ENCODE measurements around the gene GNB1. TPM values are rescaled to one million over a fixed set of nuclear protein-coding genes. Genes with fewer than 3 reads are reported as not detected.
"Not testable (repeated sequence)": the region's sequence is repeated elsewhere in the genome, so short reads cannot be mapped to it uniquely, and the experiment has no call there.

GNB1 gene
- total RNA-seq, 1 experiment from 2014 or later = 400 TPM

DNA sequence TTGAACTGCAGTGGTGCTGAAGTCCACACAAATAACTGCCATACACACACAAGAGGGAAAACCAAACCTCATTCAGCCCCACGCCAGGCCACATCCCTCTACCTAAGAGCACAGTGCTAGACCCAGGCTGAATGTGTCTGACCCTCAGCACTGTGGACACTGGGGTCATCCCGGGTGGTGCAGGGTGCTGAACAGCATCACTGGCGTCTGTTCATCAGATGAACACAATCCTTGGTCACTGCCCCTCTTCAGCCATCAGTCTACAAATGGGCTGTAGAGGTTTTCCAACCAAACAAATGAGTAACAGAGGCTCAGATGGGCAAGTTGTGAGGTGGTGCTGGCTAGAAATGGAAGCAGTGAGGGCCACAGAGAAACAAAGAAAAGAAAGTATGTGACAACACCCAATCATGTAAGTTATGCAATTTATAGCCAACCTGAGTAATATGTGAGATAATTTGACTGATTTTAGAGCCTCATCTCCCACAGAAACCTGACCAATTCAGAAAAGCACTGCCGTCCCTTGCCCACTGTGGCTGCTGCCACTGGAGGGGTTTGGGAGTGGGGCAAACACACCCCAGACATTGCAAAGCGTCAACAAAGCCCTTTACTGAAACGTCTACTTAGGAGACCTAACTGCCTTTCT, 27.9 kb downstream of the GNB1 start:
- no CpG with 5 or more reads among the region's 6 CpGs for WGBS (ENCODE audit: extremely low coverage, insufficient read length, low lambda C conversion rate)
- no peaks in the 10 kb centered on the region for H4K20me1 ChIP-seq (ENCODE audit: control insufficient read depth, insufficient read depth, insufficient read length)
- peaks cover 36 to 38% of the 10 kb centered on the region in 2 experiments for H3K4me1 Mint-ChIP-seq
- H3K14ac ChIP-seq (ENCODE audit: insufficient read depth, low read length) = no peak overlapping the region
- no peak overlapping the region for H3K18ac ChIP-seq (ENCODE audit: insufficient read length, low read depth, low read length)
- no peak overlapping the region for H3T11ph ChIP-seq (ENCODE audit: low read length)
- H2AFZ ChIP-seq (ENCODE audit: low read length) = no peak overlapping the region
- no peak overlapping the region for H4K8ac ChIP-seq (replicated peaks; ENCODE audit: insufficient read length, low read depth, low read length)
- H2BK15ac ChIP-seq (ENCODE audit: low read depth, low read length) = no peak overlapping the region
- no peak overlapping the region for H2BK20ac ChIP-seq (ENCODE audit: low read depth, low read length, poor library complexity, severe bottlenecking)
- H3K9me3 Mint-ChIP-seq = no peaks in the 10 kb centered on the region
- H4K5ac ChIP-seq (ENCODE audit: insufficient read length, low read depth, low read length) = no peak overlapping the region
- no peak overlapping the region for H3K4me3 Mint-ChIP-seq
- H2BK12ac ChIP-seq (ENCODE audit: insufficient read length, low read depth, low read length) = no peak overlapping the region
- no peaks in the 10 kb centered on the region for H3K27me3 ChIP-seq (ENCODE audit: insufficient read depth, low read length)
- H3K36me3 Mint-ChIP-seq (ENCODE audit: insufficient read depth in 1 of 3, low read depth in 3 of 3) = peaks cover 4 to 15% (median 6%) of the 10 kb centered on the region in 3 experiments; a peak in 4 of 7 replicates
- peaks cover 7% of the 10 kb centered on the region for H3K79me1 ChIP-seq (ENCODE audit: insufficient read depth, low read depth, low read length, poor library complexity, severe bottlenecking)
- no peak for DNase-seq
- no peak overlapping the region for H3K56ac ChIP-seq (ENCODE audit: insufficient read length, low read depth, low read length)
- no peak overlapping the region for H2BK120ac ChIP-seq (ENCODE audit: low read depth, low read length, poor library complexity, severe bottlenecking)
- TF ChIP-seq, protein P1, sequence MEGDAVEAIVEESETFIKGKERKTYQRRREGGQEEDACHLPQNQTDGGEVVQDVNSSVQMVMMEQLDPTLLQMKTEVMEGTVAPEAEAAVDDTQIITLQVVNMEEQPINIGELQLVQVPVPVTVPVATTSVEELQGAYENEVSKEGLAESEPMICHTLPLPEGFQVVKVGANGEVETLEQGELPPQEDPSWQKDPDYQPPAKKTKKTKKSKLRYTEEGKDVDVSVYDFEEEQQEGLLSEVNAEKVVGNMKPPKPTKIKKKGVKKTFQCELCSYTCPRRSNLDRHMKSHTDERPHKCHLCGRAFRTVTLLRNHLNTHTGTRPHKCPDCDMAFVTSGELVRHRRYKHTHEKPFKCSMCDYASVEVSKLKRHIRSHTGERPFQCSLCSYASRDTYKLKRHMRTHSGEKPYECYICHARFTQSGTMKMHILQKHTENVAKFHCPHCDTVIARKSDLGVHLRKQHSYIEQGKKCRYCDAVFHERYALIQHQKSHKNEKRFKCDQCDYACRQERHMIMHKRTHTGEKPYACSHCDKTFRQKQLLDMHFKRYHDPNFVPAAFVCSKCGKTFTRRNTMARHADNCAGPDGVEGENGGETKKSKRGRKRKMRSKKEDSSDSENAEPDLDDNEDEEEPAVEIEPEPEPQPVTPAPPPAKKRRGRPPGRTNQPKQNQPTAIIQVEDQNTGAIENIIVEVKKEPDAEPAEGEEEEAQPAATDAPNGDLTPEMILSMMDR (conservative IDR thresholded peaks at IDR 0.05) = no peak
- no peaks in the 10 kb centered on the region for H3K23me2 ChIP-seq (ENCODE audit: insufficient read length, low read depth, low read length, poor library complexity, severe bottlenecking)
- no peaks in the 10 kb centered on the region; the same call in 1 of the 2 replicates for H3K4me1 ChIP-seq (ENCODE audit: insufficient read depth, low read length)
- no peak overlapping the region for H3K4me2 ChIP-seq (ENCODE audit: insufficient read depth, insufficient read length, low read length)
- H4K91ac ChIP-seq (ENCODE audit: insufficient read length, low read depth, low read length) = no peak overlapping the region
- no peak overlapping the region for H3K4ac ChIP-seq (ENCODE audit: low read depth, low read length)
- no peak overlapping the region for H3K27ac ChIP-seq (ENCODE audit: insufficient read length, low read depth, low read length)
- peak overlapping the region; percentile 17 to 90 (median 58); a peak in 4 of 7 replicates for H3K27ac Mint-ChIP-seq
- H3K9ac ChIP-seq (ENCODE audit: extremely low read depth, insufficient read length, low read length) = no peak overlapping the region
- no peak overlapping the region for H2BK5ac ChIP-seq (ENCODE audit: insufficient read length, low read length)
- no peaks in the 10 kb centered on the region for H3K9me3 ChIP-seq (ENCODE audit: control insufficient read depth, low read depth, low read length)
- no peak overlapping the region for H2AK5ac ChIP-seq (ENCODE audit: insufficient read length, low read length)
- no peak overlapping the region for H3K23ac ChIP-seq (ENCODE audit: insufficient read length, low read depth, low read length)
- no peaks in the 10 kb centered on the region for H3K27me3 Mint-ChIP-seq (ENCODE audit: low read depth)
- peaks cover 69% of the 10 kb centered on the region for H3K79me2 ChIP-seq (ENCODE audit: insufficient read depth, low read length)

DNA sequence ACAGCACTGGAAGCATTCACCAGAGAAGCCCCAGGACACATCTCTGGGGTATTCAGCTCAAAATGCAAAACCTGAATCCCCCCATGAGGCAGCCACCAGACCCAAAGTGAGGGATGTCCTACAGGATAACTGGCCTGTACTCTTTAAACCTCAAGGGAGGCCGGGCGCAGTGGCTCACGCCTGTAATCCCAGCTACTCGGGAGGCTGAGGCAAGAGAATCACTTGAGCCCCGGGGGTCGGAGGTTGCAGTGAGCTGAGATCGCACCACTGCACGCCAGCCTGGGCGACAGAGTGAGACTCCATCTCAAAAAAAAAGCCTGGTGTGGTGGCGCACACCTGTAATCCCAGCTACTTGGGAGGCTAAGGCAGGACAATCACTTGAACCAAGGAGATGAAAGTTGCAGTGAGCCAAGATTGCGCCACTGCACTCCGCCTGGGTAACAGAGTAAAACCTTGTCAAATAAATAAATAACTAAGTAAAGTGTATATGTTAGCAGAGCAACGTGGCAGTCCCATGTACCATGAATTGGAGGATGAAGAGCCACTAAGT, 29.1 kb downstream of the GNB1 start:
- not testable (repeated sequence) for H2BK12ac ChIP-seq (ENCODE audit: insufficient read length, low read depth, low read length); H3K27me3 ChIP-seq (ENCODE audit: insufficient read depth, low read length); H4K5ac ChIP-seq (ENCODE audit: insufficient read length, low read depth, low read length); H3K9me3 ChIP-seq (ENCODE audit: control insufficient read depth, low read depth, low read length); DNase-seq; H3T11ph ChIP-seq (ENCODE audit: low read length); H3K23ac ChIP-seq (ENCODE audit: insufficient read length, low read depth, low read length); H3K18ac ChIP-seq (ENCODE audit: insufficient read length, low read depth, low read length); H3K9me3 Mint-ChIP-seq; H3K4me2 ChIP-seq (ENCODE audit: insufficient read depth, insufficient read length, low read length); H3K27me3 Mint-ChIP-seq (ENCODE audit: low read depth); H2BK20ac ChIP-seq (ENCODE audit: low read depth, low read length, poor library complexity, severe bottlenecking); H3K4me1 ChIP-seq (ENCODE audit: insufficient read depth, low read length); H2BK5ac ChIP-seq (ENCODE audit: insufficient read length, low read length); H3K27ac ChIP-seq (ENCODE audit: insufficient read length, low read depth, low read length); H2BK15ac ChIP-seq (ENCODE audit: low read depth, low read length); H3K23me2 ChIP-seq (ENCODE audit: insufficient read length, low read depth, low read length, poor library complexity, severe bottlenecking); H4K20me1 ChIP-seq (ENCODE audit: control insufficient read depth, insufficient read depth, insufficient read length); H4K91ac ChIP-seq (ENCODE audit: insufficient read length, low read depth, low read length); H3K14ac ChIP-seq (ENCODE audit: insufficient read depth, low read length); H3K4me3 Mint-ChIP-seq; H3K79me1 ChIP-seq (ENCODE audit: insufficient read depth, low read depth, low read length, poor library complexity, severe bottlenecking); H2BK120ac ChIP-seq (ENCODE audit: low read depth, low read length, poor library complexity, severe bottlenecking); H3K9ac ChIP-seq (ENCODE audit: extremely low read depth, insufficient read length, low read length); H2AFZ ChIP-seq (ENCODE audit: low read length); H3K4ac ChIP-seq (ENCODE audit: low read depth, low read length); H2AK5ac ChIP-seq (ENCODE audit: insufficient read length, low read length); H3K56ac ChIP-seq (ENCODE audit: insufficient read length, low read depth, low read length); H4K8ac ChIP-seq (replicated peaks; ENCODE audit: insufficient read length, low read depth, low read length)
- peaks cover 74% of the 10 kb centered on the region for H3K79me2 ChIP-seq (ENCODE audit: insufficient read depth, low read length)
- Mint-ChIP-seq H3K4me1 (peaks cover 39 to 40% of the 10 kb centered on the region in 2 experiments), H3K36me3 (ENCODE audit: insufficient read depth in 1 of 3, low read depth in 3 of 3) (peaks cover 4 to 20% (median 6%) of the 10 kb centered on the region in 3 experiments; a peak in 4 of 7 replicates), H3K27ac (peak overlapping the region; percentile 57 to 83 (median 62); a peak in 4 of 7 replicates)
- WGBS (ENCODE audit: extremely low coverage, insufficient read length, low lambda C conversion rate) = no CpG with 5 or more reads among the region's 13 CpGs

Data from H9 (cell line).